GM18909 (cell line): ENCODE results near the gene ST3GAL3.

Experiments used
- ATAC-seq: cut with Tn5 transposase; IDR thresholded peaks from one replicate; pipeline ENCODE4 v1.9.1; 2021; ENCODE audit warnings: mild to moderate bottlenecking; ENCODE audit not compliant: unreplicated experiment, poor library complexity

Gene ST3GAL3

DNA sequence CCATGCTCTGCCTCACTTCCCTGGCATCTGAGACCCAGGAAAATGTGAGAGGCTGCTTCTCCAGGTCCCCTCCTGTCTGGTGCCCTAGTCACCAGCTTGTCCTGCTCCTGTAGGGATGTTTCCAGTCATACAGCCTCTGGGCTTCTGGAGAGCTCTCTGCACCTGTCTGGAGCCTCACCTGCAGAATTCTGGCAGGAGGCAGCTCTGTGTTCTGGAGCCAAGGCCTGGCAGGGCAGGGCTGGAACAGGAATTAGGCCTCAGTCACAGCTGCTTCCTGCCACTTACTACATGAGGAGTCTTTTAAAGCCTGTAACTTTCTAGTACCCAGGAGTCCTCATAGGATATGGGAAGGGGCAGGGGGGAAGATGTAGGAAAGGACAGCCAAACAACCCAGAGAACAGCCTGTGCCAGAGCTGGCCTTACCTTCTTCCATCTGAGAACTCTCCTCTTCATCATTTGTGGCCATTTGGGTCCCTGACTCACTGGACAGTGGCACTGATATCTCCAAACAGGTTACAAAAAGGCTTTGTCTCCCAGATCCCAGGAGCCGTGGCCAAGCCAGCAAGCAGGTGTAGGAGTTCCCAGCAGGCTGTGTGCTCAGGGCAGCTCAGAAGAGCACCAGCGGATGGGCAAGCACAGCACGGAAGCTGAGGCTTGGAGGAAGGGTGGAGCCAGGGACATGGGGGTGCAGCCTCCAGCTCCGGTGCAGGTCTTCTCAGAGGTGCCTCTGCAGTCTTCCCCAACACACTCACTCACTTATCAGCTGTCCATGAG lies 194.9 kb downstream of the ST3GAL3 start:
- no peak for ATAC-seq

DNA sequence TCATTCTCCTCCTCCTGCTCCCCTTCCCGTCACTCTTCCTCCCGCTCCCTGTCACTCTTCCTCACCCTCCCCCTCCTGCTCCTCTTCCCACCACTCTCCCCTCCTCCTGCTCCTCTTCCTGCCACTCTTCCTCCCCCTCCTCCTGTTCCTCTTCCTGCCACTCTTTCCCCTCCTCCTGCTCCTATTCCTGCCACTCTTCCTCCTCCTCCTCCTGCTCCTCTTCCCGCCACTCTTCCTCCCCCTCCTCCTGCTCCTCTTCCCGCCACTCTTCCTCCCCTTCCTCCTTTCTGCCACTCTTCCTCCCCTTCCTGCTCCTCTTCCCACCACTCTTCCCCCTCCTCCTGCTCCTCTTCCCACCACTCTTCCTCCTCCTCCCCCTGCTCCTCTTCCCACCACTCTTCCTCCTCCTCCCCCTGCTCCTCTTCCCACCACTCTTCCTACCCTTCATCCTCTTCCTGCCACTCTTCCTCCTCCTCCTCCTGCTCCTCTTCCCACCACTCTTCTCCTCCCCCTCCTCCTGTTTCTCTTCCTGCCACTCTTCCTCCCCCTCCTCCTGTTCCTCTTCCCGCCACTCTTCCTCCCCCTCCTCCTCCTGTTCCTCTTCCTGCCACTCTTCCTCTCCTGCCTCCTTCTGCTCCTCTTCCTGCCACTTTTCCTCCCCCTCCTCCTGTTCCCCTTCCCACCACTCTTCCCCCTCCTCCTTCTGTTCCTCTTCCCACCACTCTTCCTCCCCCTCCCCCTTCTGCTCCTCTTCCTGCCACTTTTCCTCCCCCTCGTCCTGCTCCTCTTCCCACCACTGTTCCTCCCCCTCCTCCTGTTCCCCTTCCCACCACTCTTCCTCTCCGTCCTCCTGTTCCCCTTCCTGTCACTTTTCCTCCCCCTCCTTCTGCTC lies 197.6 kb downstream of the ST3GAL3 start:
- ATAC-seq, result no peak

DNA sequence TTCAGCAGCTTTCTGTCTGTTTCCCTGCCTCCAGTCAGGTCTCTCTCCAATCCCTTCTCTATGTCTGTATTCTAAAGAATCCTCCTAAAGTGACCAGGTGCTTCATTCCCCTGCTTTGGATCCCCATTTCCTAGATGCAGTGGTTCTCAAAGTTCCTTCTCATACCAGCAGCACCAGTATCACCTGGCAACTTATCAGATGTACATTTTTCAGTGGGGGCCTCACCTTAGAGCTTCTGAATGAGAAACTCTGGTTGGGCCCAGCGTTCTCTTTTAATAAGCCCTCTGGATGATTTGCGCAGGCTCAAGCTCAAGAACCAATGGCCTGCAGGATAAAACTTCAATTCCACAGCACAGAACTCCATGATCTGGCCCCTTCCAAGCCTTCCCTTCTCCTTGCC lies 200.9 kb downstream of the ST3GAL3 start:
- no peak for ATAC-seq

DNA sequence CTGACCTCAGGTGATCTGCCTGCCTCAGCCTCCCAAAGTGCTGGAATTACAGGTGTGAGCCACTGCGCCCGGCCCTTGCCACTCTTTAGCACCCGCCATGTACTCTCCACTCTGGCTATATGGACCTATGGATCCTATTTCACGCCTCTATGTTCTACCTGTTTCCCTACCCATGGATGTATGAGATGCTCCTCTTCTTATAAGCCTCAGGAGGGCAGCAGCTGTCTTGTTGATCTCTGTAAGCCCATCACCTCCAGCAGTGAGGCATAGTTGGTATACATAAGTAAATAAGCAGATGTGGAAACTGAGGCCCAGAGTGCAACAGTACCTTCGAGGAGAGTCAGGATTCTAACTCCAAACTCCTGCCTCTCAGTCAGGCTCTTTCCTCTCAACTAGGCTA lies 201.5 kb downstream of the ST3GAL3 start:
- no peak for ATAC-seq

DNA sequence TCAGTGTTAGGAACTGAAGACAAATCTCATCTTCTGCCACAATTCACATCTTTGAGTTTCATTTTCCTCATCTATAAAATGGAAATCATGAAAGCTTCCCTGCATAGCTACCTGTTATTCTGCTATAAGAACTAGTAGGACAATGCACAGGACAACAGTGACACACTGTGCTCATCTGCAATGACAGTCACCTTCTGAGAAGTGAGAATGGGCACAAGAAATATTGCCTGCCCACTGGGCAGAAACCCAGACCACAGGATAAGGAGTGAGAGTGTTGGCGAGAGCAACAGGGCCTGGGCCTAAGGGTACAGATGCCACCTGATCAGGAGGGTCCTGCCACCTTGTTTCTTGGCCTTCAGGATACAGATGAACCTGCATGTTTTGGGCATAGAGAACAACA lies 203.0 kb downstream of the ST3GAL3 start:
- ATAC-seq, result no peak

DNA sequence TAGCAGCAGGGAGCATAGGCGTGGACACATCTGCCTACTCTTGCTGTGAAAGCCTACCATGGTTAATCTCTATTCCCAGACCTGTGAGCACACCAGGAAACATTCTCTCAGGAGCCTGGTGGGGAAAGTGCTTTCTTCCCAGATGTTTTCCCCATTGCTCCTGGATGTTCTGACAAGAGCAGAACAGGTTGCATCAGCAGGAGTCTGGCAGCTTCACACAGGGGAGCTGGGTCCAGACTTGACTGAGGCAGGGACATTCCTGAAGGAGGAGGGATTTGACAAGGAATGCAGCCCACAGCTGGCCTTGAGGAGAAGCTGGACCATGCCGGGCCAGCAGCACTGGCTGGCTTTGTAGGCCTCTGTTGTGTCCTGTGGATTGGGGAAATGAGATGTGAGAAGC lies 205.3 kb downstream of the ST3GAL3 start:
- no peak for ATAC-seq

DNA sequence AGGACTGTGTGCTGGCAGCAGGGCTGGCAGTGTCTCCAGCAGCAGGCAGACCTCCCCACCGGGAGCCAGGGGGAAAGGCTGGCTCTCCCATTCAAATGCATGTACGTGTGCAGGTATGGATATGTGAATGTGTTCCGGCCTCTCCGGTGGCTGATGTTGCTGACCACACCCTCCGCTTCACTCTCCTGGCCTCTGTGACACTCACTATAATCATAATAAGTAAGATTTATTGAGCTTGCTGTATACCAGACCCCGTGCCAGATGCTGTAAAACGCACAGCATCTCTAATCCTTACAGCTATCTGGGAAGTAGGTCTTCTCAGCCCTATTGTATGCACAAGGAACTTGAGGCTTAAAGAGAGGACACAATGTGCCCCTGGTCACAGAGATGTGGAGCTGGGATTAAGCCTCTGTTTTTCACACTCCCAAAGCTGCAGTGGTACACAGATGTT lies 205.7 kb downstream of the ST3GAL3 start:
- no peak for ATAC-seq

DNA sequence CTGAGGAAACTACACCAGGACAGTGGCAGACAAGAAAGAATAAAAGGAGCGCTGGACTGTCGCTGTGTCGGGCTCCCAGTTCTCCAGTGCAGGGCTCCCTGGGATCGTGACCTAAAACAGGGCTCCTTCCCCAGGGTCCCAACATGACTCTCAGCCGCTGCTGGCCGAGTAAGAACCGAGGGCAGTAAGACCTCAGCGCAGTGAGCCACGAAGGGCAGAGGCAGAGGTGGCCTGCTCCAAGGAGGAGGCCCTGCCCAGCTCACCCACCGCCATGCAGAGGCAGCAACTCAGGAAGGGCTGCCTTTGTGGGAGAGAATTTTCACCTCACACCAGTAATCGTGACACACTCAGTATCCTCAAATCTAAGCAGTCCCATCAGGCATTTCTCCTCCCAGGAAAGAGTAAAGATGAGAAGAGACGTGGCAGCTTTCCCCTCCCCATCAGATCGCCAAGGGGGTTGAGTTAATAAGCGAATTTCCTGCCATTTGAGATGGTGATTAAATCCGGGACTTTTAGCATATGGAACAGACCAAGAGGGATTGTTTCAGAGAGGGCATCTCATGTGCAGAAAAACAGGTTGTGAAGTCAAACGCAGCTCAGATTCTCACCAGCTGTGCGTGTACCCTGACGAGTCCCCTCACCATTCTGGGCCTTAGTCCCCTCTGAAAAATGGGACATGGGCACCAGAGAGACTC lies 206.5 kb downstream of the ST3GAL3 start:
- ATAC-seq, result no peak

DNA sequence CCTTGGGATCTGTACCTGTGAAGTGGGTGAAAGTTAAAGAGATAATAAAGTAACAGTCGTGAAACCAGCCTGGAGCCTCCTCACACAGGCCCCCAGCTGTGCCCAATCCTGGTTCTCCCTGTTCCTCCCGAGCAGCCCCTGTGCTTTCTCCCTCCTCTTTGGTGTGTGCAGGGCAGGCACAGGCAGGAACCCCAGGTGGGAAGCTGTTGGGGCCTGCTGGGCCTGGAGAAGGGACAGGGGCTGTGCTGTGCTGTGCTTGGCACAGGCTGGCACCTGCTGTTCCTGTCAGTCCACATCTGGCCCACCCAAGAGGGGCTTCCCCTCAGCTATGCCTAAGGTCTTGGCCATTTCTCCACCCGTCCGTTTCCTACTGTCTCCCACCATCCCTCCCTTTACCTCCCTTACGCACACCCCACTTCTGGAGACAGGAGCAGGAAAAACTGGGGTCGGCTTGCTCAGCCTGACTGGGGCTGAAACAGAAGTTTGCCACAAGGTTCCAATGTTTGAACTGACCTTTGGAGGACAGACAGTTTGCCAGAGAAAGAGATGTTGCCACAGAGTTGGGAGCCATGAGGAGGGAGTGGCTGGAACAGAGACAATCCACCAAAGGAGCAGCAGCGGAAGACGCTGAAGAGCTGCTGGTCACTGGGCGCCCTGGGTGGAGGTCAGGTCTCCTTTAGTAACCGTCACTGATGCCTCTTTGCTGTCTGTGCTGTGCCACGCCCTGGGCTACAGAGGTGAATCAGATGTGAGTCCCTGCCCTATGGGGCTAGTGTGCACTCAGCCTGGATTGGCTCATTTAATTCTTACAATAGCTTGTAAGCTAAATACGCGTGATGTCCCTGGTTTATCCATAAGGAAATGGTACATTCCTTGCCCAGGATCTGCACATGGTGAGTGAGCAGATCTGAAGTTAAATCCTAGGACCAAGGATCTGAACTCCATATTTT lies 207.5 kb downstream of the ST3GAL3 start:
- no peak for ATAC-seq

DNA sequence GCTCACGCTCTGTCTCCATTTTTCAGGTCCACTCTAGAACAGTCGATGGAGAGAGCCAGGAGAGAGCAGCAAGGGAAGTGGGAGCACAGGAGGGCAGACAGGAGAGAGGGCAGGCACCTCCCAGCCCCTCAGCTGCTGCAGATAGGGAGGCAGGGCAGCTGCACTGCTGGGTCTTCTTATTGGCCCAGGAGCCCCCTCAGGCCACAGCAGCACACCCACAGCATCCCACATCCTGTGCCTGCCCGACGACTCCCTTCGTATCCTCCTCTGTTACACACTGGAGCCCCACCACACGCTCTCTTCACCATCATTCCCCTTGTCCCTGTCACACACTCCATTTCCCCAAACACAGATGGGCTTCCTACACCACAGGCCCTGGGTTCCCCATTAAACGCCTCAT lies 212.6 kb downstream of the ST3GAL3 start:
- no peak for ATAC-seq

DNA sequence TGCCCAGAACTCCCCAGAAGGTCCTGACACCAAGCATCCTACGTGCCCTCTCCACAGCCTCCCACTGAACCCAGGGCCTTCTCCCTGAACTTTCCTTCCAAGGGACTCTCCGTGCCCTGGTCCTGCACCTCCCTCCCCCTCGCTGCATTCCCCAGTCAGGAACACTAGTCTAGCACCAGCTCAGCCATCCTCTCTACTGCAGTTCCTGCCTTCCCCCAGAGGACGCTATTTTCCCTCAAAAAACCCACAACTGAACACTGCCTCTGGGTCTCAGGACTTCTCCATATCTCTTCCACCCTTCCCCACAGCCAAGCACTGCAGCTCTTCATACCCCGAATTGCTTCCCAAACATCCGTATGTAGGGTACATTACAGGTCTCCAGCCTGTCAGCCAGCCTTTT lies 213.7 kb downstream of the ST3GAL3 start:
- ATAC-seq, result no peak

DNA sequence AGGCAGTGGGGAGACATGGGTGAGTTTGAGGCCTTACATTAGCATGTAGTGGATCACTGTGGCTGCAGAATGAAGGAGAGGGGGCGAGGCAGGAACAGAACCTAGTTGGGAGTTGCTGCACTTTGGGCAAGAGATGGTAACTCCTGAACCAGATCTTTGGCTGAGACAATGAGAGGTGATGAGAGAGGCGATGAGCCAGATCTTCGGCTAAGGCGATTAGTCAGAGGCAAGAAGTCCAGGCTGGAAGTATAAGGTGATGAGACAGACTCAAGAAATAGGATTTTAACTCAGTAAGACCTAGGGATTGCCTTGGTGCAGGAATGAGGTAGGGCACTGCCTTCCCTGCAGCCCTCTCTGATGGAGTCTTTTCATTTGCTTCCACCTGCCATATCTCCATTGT lies 217.2 kb downstream of the ST3GAL3 start:
- ATAC-seq, result no peak

DNA sequence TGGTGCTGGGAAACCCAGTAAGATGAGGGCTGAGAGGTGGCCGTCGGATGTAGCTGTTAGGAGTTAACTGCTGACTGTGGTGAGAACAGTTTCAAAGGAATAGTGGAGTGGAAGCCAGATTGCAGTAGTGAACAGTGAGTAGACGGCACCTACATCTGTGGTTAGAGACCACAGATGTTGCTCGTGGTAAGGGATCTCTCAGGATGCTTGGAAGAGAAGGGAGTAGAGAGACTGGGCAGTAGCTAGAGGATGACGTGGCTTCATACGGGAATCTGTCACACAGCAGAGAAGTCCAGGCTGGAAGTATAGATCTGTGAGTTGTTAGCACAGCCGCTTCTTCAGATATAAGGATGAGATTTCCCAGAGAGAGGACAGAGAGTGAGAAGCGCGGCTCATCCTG lies 218.5 kb downstream of the ST3GAL3 start:
- ATAC-seq, result no peak

DNA sequence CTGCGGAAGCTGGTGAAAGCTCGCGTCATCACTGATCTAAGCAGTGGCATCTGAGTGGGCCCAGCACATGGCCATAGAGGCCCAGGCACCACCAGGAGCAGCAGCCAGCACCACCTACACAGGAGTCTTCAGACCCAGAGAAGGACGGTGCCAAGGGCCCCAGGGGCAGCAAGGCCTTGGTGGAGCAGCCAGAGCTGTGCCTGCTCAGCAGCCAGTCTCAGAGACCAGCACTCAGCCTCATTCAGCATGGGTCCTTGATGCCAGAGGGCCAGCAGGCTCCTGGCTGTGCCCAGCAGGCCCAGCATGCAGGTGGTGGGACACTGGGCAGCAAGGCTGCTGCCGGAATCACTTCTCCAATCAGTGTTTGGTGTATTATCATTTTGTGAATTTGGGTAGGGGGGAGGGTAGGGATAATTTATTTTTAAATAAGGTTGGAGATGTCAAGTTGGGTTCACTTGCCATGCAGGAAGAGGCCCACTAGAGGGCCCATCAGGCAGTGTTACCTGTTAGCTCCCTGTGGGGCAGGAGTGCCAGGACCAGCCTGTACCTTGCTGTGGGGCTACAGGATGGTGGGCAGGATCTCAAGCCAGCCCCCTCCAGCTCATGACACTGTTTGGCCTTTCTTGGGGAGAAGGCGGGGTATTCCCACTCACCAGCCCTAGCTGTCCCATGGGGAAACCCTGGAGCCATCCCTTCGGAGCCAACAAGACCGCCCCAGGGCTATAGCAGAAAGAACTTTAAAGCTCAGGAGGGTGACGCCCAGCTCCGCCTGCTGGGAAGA lies 223.0 kb downstream of the ST3GAL3 start:
- no peak for ATAC-seq

DNA sequence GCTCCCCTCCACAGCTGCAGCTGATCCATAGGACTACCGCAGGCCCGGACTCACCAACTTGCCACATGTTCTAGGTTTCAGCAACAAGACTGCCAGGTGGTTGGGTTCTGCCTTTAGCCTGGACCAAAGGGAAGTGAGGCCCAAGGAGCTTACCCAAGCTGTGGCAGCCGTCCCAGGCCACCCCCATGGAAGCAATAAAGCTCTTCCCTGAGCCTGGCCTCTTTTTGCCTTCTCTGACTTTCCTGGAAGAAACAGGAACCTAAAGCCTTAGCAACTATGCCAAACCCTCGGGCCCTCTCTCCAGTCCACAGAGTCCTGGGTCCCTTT lies 223.6 kb downstream of the ST3GAL3 start:
- no peak for ATAC-seq

DNA sequence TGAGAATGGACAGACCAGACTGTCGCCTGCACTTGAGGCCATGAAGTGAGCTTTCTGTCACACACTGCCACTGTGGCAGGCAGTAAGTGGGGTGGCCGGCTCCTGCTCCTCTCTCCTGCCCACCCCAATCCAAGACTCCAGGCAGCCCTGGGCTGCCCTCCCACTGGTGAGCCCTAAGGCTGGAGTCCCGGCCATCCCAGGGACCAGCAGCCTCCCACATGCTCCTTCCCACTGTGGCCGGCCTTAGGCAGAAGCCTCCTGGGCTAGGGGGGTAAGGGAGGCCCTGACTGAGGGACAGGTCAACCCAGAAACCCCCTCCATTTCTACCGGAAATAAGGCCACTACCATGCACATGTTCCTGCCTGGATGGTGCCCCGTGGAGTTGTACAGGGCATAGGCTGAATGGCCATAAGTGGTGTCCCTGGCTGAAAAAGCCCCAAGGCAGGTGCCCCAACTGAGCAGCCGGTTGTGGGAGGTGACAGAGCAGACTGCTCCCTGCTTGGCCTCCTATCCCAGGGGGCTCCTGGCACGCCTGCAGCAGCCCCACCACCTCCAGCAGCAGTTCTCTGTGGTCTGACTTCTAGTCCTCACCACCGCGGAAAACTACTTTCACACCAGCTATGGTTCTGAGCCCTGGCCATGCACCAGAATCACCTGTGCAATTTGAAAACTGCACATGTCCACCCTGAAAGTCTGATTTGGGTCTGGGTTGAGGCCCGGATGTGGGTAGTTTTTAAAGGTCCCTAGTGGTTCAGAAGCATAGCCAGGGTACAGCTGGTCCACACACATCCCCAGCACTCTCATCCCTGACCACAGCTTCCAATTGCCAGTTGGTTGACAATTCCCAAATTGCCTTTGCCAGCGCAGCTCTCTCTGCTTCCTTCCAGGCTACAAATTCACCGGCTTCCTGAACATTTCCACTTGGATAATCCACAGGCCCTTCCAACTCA lies 224.7 kb downstream of the ST3GAL3 start:
- ATAC-seq, result no peak

DNA sequence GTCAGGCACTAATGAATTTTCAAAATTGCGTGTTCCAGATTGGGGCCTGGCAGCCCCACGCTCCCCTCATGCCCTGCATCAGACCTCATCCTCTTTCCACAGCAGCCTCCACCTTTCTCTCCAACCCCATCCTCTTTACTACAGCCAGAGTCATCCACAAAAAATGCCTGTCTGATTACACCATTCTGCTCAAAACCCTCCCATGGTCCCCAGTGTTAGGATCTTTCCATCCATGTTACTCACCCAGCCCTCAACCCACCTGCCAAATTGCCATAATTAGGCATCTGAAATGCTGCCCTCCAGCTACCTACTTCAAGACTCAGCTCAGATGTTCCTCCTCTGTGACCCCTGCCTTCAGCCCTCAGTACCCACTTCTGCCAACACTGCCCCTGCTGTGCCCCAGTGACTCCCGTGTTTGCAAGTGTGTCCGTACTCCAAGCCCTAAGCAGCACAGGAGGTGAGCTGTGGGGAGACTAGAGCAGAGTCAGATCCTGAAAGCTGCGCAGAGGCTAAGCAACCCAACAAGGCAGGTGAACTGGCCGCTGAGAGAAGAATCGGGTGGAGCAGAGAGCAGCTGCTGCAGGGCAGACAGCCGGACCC lies 225.6 kb downstream of the ST3GAL3 start:
- no peak for ATAC-seq
